ENCODE results near the gene ANKHD1.

GRCh38 chr5:140480310-140481014, 78.8 kb downstream of the ANKHD1 start:
- no peak for TF ChIP-seq CTCF (IDR thresholded peaks at IDR 0.05)
- no peak for TF ChIP-seq POLR2A (IDR thresholded peaks at IDR 0.05)
